Measurements from ENCODE around the gene TNFRSF18.

DNA sequence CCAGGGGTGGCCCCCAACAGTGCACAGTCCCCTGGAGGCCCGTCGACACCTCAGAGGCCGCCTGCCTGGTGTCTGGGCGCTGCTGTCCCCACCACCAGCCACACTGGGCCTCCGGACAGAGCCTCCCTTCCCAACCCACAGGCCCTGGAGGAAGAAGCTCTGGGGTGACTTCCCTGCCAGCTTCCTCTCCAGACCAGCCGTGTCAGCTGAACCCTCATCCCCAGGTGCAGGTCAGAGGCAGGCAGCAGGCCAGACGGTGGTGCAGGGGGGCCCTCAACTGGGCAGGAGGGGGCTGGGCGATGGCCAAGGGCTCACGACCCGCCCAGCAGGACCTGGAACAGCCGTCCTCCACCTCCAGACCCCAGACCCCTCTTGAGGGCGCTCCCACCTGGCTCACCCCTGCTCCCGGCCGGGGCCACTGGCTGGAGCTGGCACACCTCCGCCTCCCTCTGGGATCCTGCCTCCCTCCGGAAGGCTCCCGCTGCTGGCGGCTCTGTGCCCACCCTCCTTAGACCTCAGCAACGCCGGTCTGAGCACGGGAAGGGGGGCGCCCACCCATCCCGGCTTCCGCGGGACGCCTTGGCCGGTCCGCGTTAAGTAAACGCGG, 520 bp downstream of the TNFRSF18 start:
- TF ChIP-seq, protein P1, sequence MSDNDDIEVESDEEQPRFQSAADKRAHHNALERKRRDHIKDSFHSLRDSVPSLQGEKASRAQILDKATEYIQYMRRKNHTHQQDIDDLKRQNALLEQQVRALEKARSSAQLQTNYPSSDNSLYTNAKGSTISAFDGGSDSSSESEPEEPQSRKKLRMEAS (IDR thresholded peaks at IDR 0.05) = no peak
- TF ChIP-seq MYC (IDR thresholded peaks at IDR 0.05; ENCODE audit: borderline replicate concordance, low read length) (no peak), CEBPB (IDR thresholded peaks at IDR 0.05) (no peak), POLR2A (IDR thresholded peaks at IDR 0.05; ENCODE audit: low read length) (no peak), RNF2 (IDR thresholded peaks at IDR 0.05; ENCODE audit: borderline replicate concordance, low read depth) (no peak), ZFP36 (IDR thresholded peaks at IDR 0.05; ENCODE audit: borderline replicate concordance, partially characterized antibody) (no peak)
- TF ChIP-seq, protein P2, sequence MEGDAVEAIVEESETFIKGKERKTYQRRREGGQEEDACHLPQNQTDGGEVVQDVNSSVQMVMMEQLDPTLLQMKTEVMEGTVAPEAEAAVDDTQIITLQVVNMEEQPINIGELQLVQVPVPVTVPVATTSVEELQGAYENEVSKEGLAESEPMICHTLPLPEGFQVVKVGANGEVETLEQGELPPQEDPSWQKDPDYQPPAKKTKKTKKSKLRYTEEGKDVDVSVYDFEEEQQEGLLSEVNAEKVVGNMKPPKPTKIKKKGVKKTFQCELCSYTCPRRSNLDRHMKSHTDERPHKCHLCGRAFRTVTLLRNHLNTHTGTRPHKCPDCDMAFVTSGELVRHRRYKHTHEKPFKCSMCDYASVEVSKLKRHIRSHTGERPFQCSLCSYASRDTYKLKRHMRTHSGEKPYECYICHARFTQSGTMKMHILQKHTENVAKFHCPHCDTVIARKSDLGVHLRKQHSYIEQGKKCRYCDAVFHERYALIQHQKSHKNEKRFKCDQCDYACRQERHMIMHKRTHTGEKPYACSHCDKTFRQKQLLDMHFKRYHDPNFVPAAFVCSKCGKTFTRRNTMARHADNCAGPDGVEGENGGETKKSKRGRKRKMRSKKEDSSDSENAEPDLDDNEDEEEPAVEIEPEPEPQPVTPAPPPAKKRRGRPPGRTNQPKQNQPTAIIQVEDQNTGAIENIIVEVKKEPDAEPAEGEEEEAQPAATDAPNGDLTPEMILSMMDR (IDR thresholded peaks at IDR 0.05) = no peak
- TF ChIP-seq, protein P3, sequence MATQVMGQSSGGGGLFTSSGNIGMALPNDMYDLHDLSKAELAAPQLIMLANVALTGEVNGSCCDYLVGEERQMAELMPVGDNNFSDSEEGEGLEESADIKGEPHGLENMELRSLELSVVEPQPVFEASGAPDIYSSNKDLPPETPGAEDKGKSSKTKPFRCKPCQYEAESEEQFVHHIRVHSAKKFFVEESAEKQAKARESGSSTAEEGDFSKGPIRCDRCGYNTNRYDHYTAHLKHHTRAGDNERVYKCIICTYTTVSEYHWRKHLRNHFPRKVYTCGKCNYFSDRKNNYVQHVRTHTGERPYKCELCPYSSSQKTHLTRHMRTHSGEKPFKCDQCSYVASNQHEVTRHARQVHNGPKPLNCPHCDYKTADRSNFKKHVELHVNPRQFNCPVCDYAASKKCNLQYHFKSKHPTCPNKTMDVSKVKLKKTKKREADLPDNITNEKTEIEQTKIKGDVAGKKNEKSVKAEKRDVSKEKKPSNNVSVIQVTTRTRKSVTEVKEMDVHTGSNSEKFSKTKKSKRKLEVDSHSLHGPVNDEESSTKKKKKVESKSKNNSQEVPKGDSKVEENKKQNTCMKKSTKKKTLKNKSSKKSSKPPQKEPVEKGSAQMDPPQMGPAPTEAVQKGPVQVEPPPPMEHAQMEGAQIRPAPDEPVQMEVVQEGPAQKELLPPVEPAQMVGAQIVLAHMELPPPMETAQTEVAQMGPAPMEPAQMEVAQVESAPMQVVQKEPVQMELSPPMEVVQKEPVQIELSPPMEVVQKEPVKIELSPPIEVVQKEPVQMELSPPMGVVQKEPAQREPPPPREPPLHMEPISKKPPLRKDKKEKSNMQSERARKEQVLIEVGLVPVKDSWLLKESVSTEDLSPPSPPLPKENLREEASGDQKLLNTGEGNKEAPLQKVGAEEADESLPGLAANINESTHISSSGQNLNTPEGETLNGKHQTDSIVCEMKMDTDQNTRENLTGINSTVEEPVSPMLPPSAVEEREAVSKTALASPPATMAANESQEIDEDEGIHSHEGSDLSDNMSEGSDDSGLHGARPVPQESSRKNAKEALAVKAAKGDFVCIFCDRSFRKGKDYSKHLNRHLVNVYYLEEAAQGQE (IDR thresholded peaks at IDR 0.05) = no peak
